ENCODE measurements around the gene GALNTL6.

Gene GALNTL6

DNA sequence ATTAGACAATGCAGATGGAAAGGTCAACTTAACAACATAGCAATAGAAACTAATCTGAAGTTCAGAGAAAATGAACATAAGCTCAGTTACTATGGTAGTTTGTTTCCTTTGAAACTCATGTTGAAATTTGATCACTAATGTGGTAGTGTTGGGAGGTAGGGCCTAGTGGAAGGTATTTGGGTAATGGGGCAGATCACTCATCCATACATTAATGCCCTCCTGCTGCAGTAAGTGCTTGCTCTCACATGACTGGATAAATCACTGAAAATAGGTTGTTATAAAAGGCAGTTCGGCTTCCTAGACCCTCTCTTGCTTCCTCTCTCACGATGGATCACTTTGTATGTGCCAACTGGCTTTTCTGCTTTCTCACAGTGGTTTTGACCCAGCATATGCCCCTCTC, 788.0 kb downstream of the GALNTL6 start:
- no peak for DNase-seq (ENCODE audit: extremely low read depth, insufficient read length)
- no peaks in the 10 kb centered on the region for H3K36me3 ChIP-seq (ENCODE audit: control insufficient read depth, insufficient read depth, low read length)
- H3K27me3 ChIP-seq (replicated peaks; ENCODE audit: control insufficient read depth, insufficient read depth, low read length), result no peaks in the 10 kb centered on the region
- TF ChIP-seq, protein P1, sequence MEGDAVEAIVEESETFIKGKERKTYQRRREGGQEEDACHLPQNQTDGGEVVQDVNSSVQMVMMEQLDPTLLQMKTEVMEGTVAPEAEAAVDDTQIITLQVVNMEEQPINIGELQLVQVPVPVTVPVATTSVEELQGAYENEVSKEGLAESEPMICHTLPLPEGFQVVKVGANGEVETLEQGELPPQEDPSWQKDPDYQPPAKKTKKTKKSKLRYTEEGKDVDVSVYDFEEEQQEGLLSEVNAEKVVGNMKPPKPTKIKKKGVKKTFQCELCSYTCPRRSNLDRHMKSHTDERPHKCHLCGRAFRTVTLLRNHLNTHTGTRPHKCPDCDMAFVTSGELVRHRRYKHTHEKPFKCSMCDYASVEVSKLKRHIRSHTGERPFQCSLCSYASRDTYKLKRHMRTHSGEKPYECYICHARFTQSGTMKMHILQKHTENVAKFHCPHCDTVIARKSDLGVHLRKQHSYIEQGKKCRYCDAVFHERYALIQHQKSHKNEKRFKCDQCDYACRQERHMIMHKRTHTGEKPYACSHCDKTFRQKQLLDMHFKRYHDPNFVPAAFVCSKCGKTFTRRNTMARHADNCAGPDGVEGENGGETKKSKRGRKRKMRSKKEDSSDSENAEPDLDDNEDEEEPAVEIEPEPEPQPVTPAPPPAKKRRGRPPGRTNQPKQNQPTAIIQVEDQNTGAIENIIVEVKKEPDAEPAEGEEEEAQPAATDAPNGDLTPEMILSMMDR (IDR thresholded peaks at IDR 0.05; ENCODE audit: insufficient read depth, low read length, poor library complexity, severe bottlenecking), result no peak
- no peak overlapping the region for H3K4me3 ChIP-seq (replicated peaks; ENCODE audit: low read depth, low read length)

DNA sequence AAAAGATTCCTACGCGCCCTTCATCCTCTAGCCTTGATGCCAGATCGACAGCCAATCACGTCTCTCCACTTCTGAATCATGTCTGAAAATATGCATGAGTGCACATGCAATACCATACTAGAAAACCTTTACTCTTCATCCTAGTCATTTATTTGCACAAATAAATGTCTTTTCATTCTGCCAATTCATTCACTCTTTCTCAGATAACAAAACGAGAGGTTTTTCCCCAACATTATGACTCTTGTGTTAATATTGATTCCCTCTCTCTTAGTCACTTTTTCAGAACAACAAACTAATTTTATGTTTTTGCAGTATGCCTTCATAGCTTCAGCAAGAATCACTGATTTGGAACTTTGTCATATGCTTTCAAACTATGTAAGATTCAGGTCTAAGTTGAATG, 806.0 kb downstream of the GALNTL6 start:
- H3K27me3 ChIP-seq (replicated peaks; ENCODE audit: control insufficient read depth, insufficient read depth, low read length), result no peaks in the 10 kb centered on the region
- H3K4me3 ChIP-seq (replicated peaks; ENCODE audit: low read depth, low read length), result no peak overlapping the region
- no peaks in the 10 kb centered on the region for H3K36me3 ChIP-seq (ENCODE audit: control insufficient read depth, insufficient read depth, low read length)
- DNase-seq (ENCODE audit: extremely low read depth, insufficient read length), result no peak
- TF ChIP-seq, protein P1 (IDR thresholded peaks at IDR 0.05; ENCODE audit: insufficient read depth, low read length, poor library complexity, severe bottlenecking), result no peak

DNA sequence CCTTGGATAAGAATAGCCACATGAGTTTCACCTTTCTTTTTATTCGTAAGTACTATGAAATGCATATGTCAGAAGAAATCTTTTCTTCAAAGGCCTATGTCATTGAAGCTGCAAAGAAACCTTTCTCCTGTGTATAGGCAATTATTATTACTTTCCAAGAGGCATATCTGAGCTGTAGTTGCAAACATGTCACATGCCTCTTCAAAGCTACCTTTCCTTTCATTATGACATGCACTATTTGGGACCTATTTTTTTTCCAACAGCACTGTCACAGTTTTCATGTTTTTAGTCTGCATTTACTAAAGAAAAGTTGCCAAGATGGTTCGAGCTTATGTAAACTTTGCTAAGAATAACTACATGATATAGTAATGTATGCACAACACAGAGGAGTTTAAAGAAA, 806.6 kb downstream of the GALNTL6 start:
- TF ChIP-seq, protein P1 (IDR thresholded peaks at IDR 0.05; ENCODE audit: insufficient read depth, low read length, poor library complexity, severe bottlenecking), result no peak
- Histone ChIP-seq H3K4me3 (replicated peaks; ENCODE audit: low read depth, low read length) (no peak overlapping the region), H3K27me3 (replicated peaks; ENCODE audit: control insufficient read depth, insufficient read depth, low read length) (no peaks in the 10 kb centered on the region), H3K36me3 (ENCODE audit: control insufficient read depth, insufficient read depth, low read length) (no peaks in the 10 kb centered on the region)
- no peak for DNase-seq (ENCODE audit: extremely low read depth, insufficient read length)

- H3K27me3 ChIP-seq (replicated peaks; ENCODE audit: control insufficient read depth, insufficient read depth, low read length), result no peaks in the 10 kb centered on the region
- no peaks in the 10 kb centered on the region for H3K36me3 ChIP-seq (ENCODE audit: control insufficient read depth, insufficient read depth, low read length)
- no peak for DNase-seq (ENCODE audit: extremely low read depth, insufficient read length)
- TF ChIP-seq, protein P1 (IDR thresholded peaks at IDR 0.05; ENCODE audit: insufficient read depth, low read length, poor library complexity, severe bottlenecking), result no peak
- no peak overlapping the region for H3K4me3 ChIP-seq (replicated peaks; ENCODE audit: low read depth, low read length)
These were observed 815.1 kb downstream of the GALNTL6 start for GRCh38 chr4:172628263-172628662.

- TF ChIP-seq, protein P1 (IDR thresholded peaks at IDR 0.05; ENCODE audit: insufficient read depth, low read length, poor library complexity, severe bottlenecking), result no peak
- no peak for DNase-seq (ENCODE audit: extremely low read depth, insufficient read length)
- Histone ChIP-seq H3K4me3 (replicated peaks; ENCODE audit: low read depth, low read length) (no peak overlapping the region), H3K27me3 (replicated peaks; ENCODE audit: control insufficient read depth, insufficient read depth, low read length) (no peaks in the 10 kb centered on the region), H3K36me3 (ENCODE audit: control insufficient read depth, insufficient read depth, low read length) (no peaks in the 10 kb centered on the region)
These were observed 817.1 kb downstream of the GALNTL6 start for GRCh38 chr4:172630280-172630679.

GRCh38 chr4:172631832-172632231, 818.6 kb downstream of the GALNTL6 start:
- Histone ChIP-seq H3K36me3 (ENCODE audit: control insufficient read depth, insufficient read depth, low read length) (no peaks in the 10 kb centered on the region), H3K27me3 (replicated peaks; ENCODE audit: control insufficient read depth, insufficient read depth, low read length) (no peaks in the 10 kb centered on the region), H3K4me3 (replicated peaks; ENCODE audit: low read depth, low read length) (no peak overlapping the region)
- TF ChIP-seq, protein P1 (IDR thresholded peaks at IDR 0.05; ENCODE audit: insufficient read depth, low read length, poor library complexity, severe bottlenecking), result no peak
- DNase-seq (ENCODE audit: extremely low read depth, insufficient read length), result no peak
